ENCODE measurements around the gene NFATC4.

NFATC4 gene

DNA sequence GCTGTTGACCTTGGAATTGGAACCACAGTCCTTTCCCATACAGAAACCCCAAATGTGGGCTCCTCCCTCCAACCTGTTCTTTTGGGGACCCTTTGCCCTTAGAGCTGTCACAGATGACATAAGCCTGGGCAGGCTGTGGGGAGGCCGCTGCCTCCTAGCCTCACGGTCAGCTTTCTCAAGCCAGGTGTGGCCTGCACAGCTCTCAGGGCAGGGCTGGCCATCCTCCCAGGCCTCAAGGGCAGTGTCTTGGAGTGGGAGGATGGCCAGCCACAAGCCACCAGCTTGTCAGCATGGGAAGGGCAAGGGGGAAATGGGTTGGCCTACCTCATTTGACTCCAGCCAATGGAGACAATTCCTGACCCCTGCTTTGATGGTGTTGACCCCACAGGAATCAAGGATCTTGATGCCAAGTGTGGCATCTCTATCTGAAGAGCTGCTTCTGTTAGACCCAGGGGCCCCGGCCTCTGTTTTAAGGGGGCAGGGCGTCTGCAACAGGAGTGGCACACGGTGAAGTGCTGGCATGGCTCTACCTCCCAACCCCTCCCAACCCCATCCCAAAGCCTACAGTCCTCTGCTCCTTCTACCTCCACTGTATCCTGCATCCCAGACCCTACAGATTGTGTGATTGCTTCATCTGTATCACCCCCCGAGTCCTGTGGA is 50.0 kb downstream of the NFATC4 start:
- TF ChIP-seq, protein P1, sequence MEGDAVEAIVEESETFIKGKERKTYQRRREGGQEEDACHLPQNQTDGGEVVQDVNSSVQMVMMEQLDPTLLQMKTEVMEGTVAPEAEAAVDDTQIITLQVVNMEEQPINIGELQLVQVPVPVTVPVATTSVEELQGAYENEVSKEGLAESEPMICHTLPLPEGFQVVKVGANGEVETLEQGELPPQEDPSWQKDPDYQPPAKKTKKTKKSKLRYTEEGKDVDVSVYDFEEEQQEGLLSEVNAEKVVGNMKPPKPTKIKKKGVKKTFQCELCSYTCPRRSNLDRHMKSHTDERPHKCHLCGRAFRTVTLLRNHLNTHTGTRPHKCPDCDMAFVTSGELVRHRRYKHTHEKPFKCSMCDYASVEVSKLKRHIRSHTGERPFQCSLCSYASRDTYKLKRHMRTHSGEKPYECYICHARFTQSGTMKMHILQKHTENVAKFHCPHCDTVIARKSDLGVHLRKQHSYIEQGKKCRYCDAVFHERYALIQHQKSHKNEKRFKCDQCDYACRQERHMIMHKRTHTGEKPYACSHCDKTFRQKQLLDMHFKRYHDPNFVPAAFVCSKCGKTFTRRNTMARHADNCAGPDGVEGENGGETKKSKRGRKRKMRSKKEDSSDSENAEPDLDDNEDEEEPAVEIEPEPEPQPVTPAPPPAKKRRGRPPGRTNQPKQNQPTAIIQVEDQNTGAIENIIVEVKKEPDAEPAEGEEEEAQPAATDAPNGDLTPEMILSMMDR (IDR thresholded peaks at IDR 0.05): no peak

DNA sequence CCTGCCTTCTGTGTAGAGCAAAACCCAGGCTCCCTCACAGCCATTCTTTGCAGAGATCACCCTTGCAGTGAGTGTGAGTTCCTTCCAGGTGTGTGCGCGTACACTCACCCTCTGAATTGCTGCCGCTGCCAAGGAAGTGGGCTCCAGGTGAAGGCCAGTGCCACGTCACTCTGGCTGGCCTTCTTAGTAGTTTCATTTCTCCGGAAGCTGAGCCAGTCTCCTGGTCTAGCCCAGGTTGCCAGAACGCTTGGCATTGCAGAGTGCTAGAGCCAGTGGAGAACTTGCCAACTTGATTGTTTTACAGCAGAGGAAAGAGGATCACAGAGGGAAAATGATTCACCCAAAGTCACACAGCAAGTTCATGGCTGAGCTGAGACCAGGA is 50.5 kb downstream of the NFATC4 start:
- TF ChIP-seq, protein P1 (IDR thresholded peaks at IDR 0.05): no peak

GRCh38 chr14:24422261-24422660 is 54.3 kb downstream of the NFATC4 start:
- TF ChIP-seq, protein P1 (IDR thresholded peaks at IDR 0.05): no peak

- TF ChIP-seq, protein P1 (IDR thresholded peaks at IDR 0.05): no peak
These were observed 55.0 kb downstream of the NFATC4 start for GRCh38 chr14:24422694-24423601.

GRCh38 chr14:24425704-24426103 is 57.7 kb downstream of the NFATC4 start:
- TF ChIP-seq, protein P1 (IDR thresholded peaks at IDR 0.05): no peak

- TF ChIP-seq, protein P1 (IDR thresholded peaks at IDR 0.05): no peak
These were observed 58.3 kb downstream of the NFATC4 start for GRCh38 chr14:24426150-24426911.

- TF ChIP-seq, protein P1 (IDR thresholded peaks at IDR 0.05): no peak
These were observed 59.0 kb downstream of the NFATC4 start for GRCh38 chr14:24426912-24427536.
